Pons (tissue), 1 donor: ENCODE data around the gene DICER1.
"Not testable (repeated sequence)": the region's sequence is repeated elsewhere in the genome, so short reads cannot be mapped to it uniquely, and the experiment has no call there.

Experiments
- DNase-seq: peaks from one replicate; pipeline ENCODE4 v3.0.0-alpha.2; 2016; ENCODE audit warnings: low spot score

The DICER1 gene

GRCh38 chr14:95150910-95151309 is 6.4 kb downstream of the DICER1 start:
- DNase-seq, result no peak

- peak; percentile 0 for DNase-seq
These were observed 7.9 kb downstream of the DICER1 start for GRCh38 chr14:95149441-95149840.

- DNase-seq, result no peak
These were observed 9.7 kb downstream of the DICER1 start for GRCh38 chr14:95147597-95147996.

DNA sequence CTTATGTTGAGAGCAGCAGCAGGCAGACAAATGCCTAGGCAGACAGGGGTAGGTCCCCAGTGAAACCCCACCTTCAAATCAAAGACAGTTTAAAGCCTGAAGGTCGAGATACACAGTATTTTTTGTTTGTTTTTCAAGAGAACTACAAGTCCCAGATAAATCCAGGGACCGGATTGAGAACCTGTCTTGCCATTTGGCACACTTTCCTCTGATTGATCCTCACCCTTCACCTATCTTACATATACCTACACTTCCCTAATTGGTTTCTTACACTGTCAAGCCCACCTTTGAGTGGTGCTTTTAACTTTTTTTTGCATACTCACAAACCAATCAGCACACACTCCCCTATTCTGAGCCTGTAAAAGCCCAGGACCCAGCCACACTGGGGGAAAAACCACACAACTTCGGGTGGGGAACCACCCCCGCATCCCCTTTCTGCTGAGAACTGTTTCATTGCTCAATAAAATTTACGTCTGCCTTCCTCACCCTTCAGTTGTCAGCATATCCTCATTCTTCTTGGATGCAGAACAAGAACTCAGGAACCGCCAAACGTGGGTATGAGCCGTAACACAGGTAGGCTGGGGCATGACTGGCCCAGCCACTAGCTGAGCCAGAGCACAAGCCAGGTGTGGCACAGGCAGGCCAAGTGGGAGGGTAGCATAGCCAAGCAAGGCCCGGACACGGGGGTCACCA is 11.1 kb downstream of the DICER1 start:
- peak; percentile 2 for DNase-seq

- peak; percentile 8 for DNase-seq
These were observed 12.5 kb downstream of the DICER1 start for GRCh38 chr14:95144849-95145248.

DNA sequence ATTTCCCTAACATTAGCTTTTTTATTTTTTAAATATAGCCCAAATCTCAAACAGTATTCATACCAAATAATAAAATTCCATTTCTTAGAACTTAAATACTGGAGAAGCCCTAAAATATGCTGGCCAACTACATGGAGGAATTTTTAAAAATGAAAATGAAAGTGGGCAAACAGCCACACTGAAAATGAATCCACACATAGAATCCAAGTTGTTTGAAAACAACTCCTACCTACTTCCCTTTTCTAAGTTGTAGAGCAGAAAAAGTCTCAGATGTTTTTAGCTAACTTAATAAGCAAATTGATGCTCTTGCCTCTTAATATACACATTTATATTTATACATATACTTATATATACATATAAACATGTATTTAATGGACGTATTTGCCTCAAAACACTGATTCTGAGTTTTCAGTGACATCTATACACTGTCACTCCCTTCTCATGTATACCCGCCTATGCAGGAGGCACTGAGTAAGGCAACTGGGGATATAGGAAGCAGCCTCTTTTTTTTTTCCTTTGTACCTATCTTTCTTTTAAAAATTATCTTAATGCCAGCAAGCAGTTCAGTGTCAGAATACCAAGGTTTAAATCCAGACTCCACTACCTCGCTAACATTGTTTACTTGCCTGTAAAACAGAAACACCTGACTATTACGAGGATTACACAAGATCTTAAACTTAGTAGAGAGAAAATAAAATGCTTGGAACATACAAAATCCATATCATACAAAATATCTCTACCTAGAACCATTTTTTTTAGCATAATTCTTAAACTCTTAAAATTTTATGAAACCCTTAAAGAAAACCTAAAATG is 13.3 kb downstream of the DICER1 start:
- peak; percentile 17 for DNase-seq

- DNase-seq, result no peak
These were observed 15.1 kb downstream of the DICER1 start for GRCh38 chr14:95142208-95142607.

GRCh38 chr14:95141684-95142083 is 15.6 kb downstream of the DICER1 start:
- DNase-seq, result no peak

DNA sequence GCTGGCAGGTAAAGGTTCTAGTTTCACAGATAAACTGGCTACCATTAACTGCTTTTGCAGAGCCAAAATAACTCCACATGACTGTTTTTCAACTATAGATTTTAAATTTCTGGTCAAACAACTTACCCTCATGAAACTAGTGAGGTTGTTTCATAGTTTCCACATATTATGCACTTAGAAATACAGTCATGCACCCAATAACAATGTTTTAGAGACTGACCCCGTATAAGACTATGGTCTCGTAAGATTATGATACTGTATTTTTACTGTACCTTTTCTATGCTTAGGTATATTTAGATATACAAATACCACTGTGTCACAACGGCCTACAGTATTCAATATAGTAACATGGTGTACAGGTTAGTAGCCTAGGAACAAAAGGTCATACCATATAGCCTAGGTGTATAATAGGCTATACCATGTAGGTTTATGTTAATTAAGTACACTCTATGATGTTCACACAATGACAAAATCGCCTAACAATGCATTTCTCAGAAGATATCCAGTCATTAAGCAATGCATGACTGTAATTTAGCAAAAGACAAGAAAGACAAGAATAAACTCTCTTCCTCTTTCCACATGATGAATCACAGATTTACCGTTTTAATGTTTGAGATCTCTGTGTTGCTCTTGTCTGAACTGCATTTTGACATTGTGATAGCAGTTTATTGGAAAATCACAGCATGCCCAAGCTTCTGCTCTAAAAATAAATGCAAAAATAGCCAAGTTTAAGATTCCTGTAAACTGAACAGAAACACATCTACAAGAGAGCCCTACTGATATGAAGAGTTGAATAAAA is 17.1 kb downstream of the DICER1 start:
- peak; percentile 88 for DNase-seq

- DNase-seq, result no peak
These were observed 18.5 kb downstream of the DICER1 start for GRCh38 chr14:95138876-95139275.

DNA sequence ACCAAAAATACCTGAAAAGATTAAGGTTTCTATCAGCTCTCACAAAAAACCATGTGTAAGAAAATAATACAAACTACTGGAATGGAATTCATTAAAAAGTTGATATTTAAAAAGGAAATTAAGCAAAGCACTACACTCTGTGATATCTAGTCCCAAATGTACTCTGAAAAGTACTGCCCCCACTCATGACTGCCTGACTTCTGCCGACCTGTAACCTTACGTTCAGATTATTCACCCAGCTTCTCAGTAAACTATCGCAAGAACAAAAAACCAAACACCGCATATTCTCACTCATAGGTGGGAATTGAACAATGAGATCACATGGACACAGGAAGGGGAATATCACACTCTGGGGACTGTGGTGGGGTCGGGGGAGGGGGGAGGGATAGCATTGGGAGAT is 18.9 kb downstream of the DICER1 start:
- not testable (repeated sequence) for DNase-seq

DNA sequence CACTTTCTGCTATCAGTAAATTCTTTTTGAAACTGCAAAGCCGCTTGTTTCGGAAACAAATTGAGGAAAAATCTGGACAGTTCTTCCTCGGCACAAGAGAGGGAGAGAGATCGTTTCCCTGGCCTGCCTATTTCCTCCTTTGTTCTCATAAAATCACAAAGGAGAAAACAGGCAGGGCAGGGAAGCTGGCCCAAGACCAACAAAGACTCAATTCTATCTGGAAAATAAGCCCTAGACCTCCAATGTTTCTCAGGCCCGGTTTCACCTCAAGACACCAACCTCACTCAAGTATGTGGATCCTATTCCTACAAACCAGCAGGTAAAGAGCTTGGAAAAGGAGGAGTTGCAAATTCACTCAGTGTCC is 19.5 kb downstream of the DICER1 start:
- peak; percentile 80 for DNase-seq

DNA sequence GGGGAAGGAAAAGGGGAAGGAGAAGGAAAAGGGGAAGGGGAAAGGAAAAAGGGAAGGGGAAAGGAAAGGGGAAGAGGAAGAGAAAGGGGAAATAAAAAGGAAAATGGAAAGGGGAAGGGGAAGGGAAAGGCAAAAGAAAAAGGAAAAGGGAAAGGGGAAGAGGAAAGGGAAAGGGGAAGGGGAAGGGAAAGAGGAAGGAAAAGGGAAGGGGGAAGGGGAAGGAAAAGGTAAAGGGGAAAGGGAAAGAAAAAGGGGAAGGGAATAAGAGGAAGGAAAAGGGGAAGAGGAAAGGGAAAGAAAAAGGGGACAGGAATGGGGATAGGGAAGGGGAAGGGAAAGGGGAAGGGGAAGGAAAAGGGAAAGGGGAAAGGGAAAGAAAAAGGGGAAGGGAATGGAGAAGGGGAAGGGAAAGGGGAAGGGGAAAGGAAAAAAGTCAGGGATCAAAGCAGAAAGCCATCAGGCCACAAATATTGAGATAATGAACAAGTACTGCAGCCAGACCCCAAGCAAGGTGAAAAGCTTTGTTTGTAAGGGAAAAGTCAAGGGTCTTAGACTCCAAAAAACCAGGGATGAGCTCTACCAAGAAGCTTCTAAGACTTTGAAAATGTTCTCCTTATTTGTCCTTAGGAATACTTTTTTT is 20.0 kb downstream of the DICER1 start:
- DNase-seq, result no peak

DNA sequence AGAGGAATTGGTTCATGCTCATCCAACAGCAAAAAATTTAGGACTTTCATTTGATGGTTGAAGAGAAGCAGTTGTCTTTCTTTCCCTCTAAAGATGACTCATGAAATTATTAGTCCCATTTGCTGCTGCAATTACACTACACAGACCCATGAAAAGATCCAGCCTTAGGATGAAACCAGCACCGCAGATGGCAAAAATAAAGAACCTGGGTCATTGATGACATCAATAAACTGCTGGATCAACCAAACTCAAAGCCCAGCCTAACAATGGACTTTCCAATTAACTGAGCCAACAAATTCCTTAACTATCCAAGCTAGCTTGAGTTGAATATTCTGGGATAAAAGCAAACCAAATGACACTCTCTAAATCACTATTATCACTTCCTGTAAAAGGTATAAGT is 20.7 kb downstream of the DICER1 start:
- DNase-seq, result no peak

GRCh38 chr14:95134304-95134933 is 22.9 kb downstream of the DICER1 start:
- DNase-seq, result no peak

GRCh38 chr14:95133282-95133681 is 24.0 kb downstream of the DICER1 start:
- peak; percentile 86 for DNase-seq

DNA sequence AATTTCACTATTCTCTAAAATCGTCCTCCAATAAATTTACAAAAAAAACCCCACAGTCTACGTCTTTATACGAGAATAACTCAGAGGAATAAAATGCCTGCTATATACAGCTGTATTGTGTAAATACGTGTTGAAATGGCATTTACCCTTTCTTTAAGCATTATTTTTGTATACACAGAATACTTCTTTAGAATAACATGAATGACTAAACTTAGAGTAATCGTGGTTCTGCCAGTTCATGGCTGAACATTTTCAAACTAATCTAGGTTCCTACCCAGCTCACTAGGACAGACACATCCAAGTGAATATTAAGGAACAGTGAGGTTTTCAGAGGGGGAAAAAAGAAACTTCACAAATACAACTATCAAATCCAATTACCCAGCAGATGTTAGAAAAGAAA is 24.6 kb downstream of the DICER1 start:
- no peak for DNase-seq

- DNase-seq, result no peak
These were observed 26.8 kb downstream of the DICER1 start for GRCh38 chr14:95130549-95130948.

DNA sequence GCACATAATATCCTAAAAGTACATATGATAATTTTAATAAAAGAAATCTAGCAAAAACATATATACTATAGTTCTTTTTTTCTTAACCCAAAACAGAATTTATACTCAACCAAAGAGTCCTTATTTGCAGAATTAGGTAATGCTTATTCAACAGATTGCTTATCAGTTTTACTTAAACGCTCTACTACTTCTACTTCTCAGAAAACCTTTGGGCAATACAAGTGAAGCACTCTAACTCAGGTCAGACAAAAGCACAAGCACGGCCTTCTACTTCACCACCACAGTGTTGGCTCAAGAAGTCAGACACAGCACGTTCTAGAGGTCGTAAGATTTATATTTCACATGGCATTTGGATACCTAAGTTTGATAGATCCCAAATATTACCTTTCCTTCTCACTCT is 29.2 kb downstream of the DICER1 start:
- no peak for DNase-seq

DNA sequence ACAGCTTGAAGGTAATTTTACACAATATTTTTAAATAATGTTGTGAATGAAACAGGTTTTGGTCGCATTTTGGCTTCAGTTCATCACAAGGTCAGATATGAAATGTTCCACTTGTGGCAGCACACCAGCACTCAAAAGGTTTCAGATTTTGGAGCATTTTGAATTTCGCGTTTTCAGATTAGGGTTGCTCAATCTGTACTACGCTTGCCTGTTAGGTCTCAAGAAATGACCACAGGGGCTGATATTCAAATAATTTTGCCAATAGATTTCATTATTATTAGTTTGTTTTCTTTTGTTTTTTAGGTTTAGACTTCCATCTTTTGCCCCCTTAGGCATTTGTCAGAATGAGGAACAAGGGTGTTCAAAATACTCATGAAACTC is 29.8 kb downstream of the DICER1 start:
- DNase-seq, result no peak

DNA sequence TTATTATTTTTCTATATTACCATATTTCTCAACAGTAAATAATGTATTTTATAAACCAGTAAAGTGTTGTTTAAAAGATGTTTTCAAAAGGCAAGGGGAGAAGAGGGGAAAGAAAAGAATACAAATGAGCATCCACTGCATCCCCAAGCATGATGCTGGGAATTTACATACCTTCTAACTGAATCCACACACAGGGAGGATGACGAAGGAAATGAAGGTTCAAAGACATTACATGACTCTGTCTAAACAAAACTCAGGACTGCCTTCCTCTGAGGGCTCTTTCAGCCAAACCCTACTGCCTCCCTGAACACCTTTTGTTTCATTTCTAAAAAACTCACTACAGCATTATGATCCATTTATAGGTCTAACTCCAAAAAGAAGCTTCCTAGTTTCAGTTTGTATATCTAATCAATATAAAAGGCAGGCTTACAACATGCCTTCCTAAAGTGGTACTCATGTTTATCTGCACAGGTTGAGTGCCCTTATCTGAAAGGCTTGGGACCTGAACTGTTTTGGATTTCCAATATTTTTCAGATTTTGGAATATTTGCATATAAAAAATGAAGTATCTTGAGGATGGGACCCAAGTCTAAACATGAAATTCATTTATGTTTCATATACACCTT is 30.3 kb downstream of the DICER1 start:
- no peak for DNase-seq
